Vagina (tissue), 2 donors: ENCODE data around the gene GRAMD1C.

Experiments used
- CTCF ChIP-seq, 3 experiments: fragments of 450-650 bp in 2 of 3; fragments of 200-600 bp in 1 of 3; sonication (generic) in 1 of 3; IDR thresholded peaks; one replicate each; pipeline ENCODE4 v1.5.1; 2017 to 2019; ENCODE audit warnings: antibody characterized with exemption in 3 of 3, mild to moderate bottlenecking in 2 of 3, moderate library complexity in 2 of 3
- POLR2A ChIP-seq, 2 donors: fragments of 450-650 bp; IDR thresholded peaks; one replicate each; pipeline ENCODE4 v1.6.1; 2017; ENCODE audit warnings: antibody characterized with exemption in 2 of 2, mild to moderate bottlenecking in 2 of 2, moderate library complexity in 2 of 2
- POLR2AphosphoS5 ChIP-seq, 2 donors: sonication (generic); formaldehyde crosslinking; IDR thresholded peaks; one replicate each; pipeline ENCODE4 v1.9.0; 2017; ENCODE audit warnings: antibody characterized with exemption in 2 of 2, mild to moderate bottlenecking in 2 of 2, low read depth in 1 of 2; ENCODE audit not compliant: insufficient read depth in 1 of 2

GRCh38 chr3:113844622-113845222 is 6.1 kb downstream of the GRAMD1C start:
- TF ChIP-seq POLR2A (IDR thresholded peaks at IDR 0.05) (no peak), CTCF (IDR thresholded peaks at IDR 0.05) (peak in 1 of 3 experiments; percentile 21), POLR2AphosphoS5 (IDR thresholded peaks at IDR 0.05; ENCODE audit: insufficient read depth in 1 of 2, low read depth in 1 of 2) (peak in 1 of 2 donors; percentile 43)
